Activated naive CD4-positive, alpha-beta T cell treated with Interleukin-2 at 50 U/mL for 16 hours (primary cell): ENCODE measurements around the gene FAF1.
"Not testable (repeated sequence)": the region's sequence is repeated elsewhere in the genome, so short reads cannot be mapped to it uniquely, and the experiment has no call there.

ENCODE experiments used
- DNase-seq: peaks from one replicate; pipeline ENCODE4 v3.0.0-alpha.2; 2020

FAF1 gene

DNA sequence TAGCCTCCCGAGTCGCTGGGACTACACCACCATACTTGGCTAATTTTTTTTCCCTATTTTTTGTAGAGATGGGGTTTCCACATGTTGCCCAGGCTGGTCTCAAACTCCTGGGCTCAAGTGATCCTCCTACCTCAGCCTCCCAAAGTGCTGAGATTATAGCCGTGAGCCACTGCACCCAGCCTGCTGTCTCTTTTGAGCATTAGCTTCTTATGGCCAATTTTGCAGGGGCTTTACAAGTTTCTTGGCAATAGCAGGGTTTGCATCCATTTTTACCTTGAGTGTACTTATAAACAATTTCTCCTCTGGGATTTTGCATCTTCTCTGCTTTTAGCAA is 432.1 kb downstream of the FAF1 start:
- DNase-seq, result not testable (repeated sequence)

GRCh38 chr1:50527249-50527986 is 432.6 kb downstream of the FAF1 start:
- no peak for DNase-seq

GRCh38 chr1:50526431-50526830 is 433.6 kb downstream of the FAF1 start:
- no peak for DNase-seq

DNA sequence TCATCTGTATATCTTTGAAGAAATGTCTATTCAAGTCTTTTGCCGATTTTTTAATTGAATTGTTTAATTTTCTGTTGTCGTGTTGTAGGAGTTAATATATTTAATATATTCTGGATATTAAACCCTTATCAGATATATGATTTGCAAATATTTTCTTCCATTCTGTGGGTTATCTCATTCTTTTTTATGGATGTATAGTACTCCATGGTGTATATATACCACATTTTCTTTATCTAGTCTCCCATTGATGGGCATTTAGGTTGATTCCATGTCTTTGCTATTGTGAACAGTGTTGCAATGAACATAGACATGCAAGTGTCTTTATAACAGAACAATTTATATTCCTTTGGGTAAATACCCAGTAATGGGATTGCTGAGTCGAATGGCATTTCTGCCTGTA is 436.5 kb downstream of the FAF1 start:
- no peak for DNase-seq

- no peak for DNase-seq
Observed at GRCh38 chr1:50522691-50523342, 437.2 kb downstream of the FAF1 start.

DNA sequence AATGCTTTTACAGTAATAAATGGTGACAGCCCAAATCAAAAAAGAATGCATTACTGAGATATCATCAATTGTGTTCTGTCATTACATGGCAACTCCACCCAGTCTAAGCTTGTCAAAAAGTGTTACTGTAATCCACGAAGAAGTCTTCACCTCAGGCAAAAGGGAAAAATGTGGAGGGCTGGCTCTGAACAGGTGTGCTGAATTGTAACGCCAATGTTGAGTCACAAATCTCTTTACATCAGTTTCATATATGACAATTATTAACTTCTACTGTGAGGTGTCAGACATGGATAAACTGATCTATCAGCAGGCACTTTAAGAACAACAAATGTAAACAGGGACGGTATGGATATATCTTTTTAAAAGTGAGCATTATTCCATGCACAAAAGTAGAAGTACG is 438.4 kb downstream of the FAF1 start:
- no peak for DNase-seq

DNA sequence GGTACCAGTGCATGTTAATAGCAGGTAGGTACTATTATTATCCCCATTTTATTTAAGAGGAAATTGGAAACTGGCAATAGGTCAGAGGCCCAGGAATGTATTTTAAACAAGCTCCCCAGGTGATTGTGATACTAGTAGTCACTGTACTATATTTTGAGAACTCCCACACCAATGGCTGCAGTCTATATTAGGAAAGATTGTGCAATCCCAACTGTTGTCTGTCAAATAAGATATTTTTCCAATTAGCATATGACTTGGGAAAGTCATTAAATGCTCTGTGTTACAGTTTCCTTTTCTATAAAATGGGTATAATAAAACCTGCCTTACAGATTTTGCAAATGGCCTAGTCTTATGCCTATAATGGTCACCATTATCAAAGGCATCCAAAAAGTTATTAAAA is 442.6 kb downstream of the FAF1 start:
- no peak for DNase-seq

GRCh38 chr1:50516056-50516455 is 444.0 kb downstream of the FAF1 start:
- no peak for DNase-seq

GRCh38 chr1:50508040-50508586 is 452.0 kb downstream of the FAF1 start:
- DNase-seq, result no peak

DNA sequence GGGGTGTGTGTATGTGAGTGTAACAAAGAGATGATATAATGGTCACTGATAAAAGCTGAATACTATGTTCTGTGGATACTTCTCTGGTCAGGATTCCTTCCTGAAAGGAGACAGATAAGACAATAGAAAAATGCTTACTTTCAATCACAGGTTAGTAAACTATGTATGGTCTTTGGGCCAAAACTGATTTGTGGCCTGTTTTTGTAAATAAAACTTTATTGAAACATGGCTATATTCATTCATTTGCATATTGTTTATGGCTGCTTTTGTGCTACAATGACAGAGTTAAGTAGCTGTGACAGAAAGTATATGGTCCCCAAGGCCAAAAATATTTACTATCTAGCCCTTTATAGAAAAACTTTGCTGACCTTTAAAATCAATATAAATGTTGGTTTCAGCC is 454.6 kb downstream of the FAF1 start:
- no peak for DNase-seq

- DNase-seq, result no peak
Observed at GRCh38 chr1:50503515-50503914, 456.6 kb downstream of the FAF1 start.

GRCh38 chr1:50502147-50502546 is 457.9 kb downstream of the FAF1 start:
- no peak for DNase-seq

DNA sequence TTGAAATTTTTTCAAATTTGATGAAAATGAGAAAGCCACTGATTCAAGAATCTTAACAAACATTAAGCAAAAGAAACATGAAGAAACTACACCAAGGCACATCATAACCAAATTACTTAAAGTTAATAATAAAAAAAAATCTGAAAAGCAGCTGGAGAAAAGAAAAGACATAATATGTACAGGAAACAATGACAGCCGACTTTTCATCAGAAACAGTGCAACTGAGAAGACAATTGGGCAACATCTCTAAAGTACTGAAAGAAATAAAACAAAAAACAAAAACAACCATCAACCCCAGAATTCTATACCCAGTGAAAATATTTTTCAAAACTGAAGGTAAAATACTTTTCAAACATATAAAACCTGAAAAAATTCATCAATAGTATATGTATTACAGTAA is 463.1 kb downstream of the FAF1 start:
- DNase-seq, result no peak

DNA sequence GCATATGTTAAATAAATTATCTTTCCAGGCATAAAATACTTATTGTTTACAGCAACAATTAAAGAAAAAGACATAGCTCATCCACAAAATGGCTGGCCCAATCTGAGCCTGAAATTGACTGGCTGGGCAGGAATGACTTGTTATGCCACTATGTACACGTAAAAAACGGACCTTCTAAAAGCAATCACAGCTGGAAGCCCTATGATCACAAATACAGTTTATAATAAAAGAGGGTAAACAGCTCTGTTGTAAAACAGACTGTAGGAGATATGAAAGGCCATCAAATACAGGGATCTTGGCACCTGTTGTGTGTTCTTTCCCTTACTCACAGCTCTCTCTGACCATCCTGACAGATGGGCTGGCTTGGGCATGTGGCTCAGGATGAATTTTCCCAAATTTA is 466.4 kb downstream of the FAF1 start:
- no peak for DNase-seq

DNA sequence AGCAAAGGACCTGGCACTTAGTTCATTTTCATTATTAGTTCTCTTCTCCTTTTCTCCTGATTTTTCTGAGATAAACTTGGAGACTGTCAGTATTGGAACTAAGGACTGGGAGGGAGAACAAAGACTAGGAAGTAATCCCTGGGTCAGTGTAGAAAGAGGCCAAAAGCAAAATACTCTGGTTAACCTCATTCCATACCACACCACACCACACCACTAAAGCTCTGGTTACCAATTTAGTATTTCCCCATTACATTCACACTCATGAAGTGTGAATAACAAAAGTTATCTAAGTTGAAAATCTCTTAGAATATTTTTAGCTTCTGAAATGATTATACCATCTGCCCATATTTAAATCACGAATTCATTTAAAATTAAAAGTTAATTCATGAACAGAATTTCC is 467.9 kb downstream of the FAF1 start:
- DNase-seq, result no peak

GRCh38 chr1:50491142-50491541 is 468.9 kb downstream of the FAF1 start:
- DNase-seq, result no peak

- DNase-seq, result no peak
Observed at GRCh38 chr1:50490640-50491039, 469.4 kb downstream of the FAF1 start.

DNA sequence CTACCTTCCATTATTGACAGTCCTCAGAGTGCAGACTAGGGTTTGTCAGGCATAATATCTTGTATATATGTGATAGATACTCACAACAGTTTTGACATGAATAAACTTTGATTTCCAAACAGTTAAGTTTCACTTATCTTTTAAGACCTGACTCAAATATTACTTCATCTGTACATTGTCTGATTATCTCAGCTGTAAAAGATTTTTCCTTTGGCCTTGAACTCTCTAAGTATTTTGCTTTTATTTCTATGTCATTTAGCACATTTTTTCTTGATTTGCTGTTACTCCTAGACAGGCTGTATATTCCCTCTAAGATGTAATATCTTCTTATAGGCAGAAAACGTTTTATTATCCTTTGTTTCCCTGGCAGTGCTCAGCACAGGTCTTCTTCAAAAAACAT is 471.2 kb downstream of the FAF1 start:
- no peak for DNase-seq

DNA sequence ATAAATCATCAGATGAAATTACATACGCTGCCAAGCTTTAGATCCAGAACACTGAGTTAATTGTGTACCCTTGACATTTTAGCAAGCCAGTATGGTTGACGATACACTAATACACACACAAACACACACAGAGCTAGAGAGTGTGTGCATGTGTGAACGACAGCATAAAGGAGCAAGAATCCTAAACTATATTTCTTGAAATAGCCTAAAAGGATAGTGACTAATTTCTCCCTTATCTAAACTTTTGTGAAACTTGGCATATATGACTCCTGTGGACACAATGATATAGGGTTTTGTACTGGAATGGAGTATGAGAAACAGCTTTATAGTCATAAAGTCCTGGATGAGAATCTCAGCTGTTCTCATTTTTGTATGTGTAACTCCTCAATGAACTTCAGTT is 471.7 kb downstream of the FAF1 start:
- DNase-seq, result no peak

- DNase-seq, result no peak
Observed at GRCh38 chr1:50487725-50488124, 472.3 kb downstream of the FAF1 start.

- no peak for DNase-seq
Observed at GRCh38 chr1:50481142-50481736, 478.8 kb downstream of the FAF1 start.

- DNase-seq, result no peak
Observed at GRCh38 chr1:50476800-50477199, 483.3 kb downstream of the FAF1 start.

GRCh38 chr1:50474859-50475809 is 484.9 kb downstream of the FAF1 start:
- DNase-seq, result no peak
